K562 (cell line): ENCODE results near the gene CNPY4. TPM values are rescaled to one million over a fixed set of nuclear protein-coding genes. Genes with fewer than 3 reads are reported as not detected.

ENCODE experiments used
- FOXK2 ChIP-seq, 2 experiments: fragments of 450-650 bp; IDR thresholded peaks in 1 of 2; conservative IDR thresholded peaks in 1 of 2; 2 replicates each; pipeline ENCODE4 v1.6.1; 2016; ENCODE audit warnings: low read depth in 2 of 2, mild to moderate bottlenecking in 1 of 2
- MECOM ChIP-seq: fragments of 250-450 bp; sonication (Bioruptor Pico); IDR thresholded peaks from 2 replicates; pipeline ENCODE4 v1.8.0; 2022; ENCODE audit warnings: inconsistent platforms
- polyA plus RNA-seq, 8 experiments: library from polyadenylated mRNA; depleted of rRNA in 4 of 8; stranded (reverse) in 5 of 8; unstranded in 3 of 8; fragments of >200 nt; fragmentation: Nextera tagmentation in 2 of 8; fragmentation: Illumina TruSeq in 1 of 8; extraction: Ambion mirVana in 2 of 8; extraction: Trizol in 1 of 8; gene quantifications; 2 replicates each; pipeline versions ENCODE4 v1.2.1 to v1.2.3, GENCODE V29; 2011 to 2014; ENCODE audit warnings: inconsistent platforms in 1 of 8, missing spikeins in 1 of 8
- total RNA-seq, 7 experiments: library from RNA; depleted of rRNA in 6 of 7; stranded (reverse); fragments of >200 nt in 6 of 7; fragmentation: Illumina TruSeq in 2 of 7; extraction: Trizol in 2 of 7; gene quantifications; 2 replicates each; pipeline versions ENCODE4 v1.2.1 to v1.2.3, GENCODE V29; 2011 to 2021; ENCODE audit warnings: low replicate concordance in 1 of 7
- TF ChIP-seq, protein P1 (sequence below): fragments of 150-350 bp; conservative IDR thresholded peaks from 2 replicates; pipeline ENCODE4 v1.6.1; 2014; ENCODE audit warnings: low read length
- TF ChIP-seq, protein P2 (sequence below), 2 experiments: fragments of 150-350 bp in 1 of 2; IDR thresholded peaks; 2 replicates each; pipeline ENCODE4 v1.6.1; 2012 to 2016; ENCODE audit warnings: low read depth in 2 of 2, low read length in 2 of 2, mild to moderate bottlenecking in 1 of 2, moderate library complexity in 1 of 2
- TF ChIP-seq, protein P3 (sequence below): sonication (generic); formaldehyde crosslinking; IDR thresholded peaks from 2 replicates; pipeline ENCODE4 v1.8.1; 2023; ENCODE audit warnings: mild to moderate bottlenecking, missing genetic modification reagents

Gene CNPY4
- total and polyA plus RNA-seq, 9 of the 15 experiments (the other 6 are each of a cell fraction or from before 2014, with no cell fraction given): 1.9 to 11.2 (median 7.0) TPM

DNA sequence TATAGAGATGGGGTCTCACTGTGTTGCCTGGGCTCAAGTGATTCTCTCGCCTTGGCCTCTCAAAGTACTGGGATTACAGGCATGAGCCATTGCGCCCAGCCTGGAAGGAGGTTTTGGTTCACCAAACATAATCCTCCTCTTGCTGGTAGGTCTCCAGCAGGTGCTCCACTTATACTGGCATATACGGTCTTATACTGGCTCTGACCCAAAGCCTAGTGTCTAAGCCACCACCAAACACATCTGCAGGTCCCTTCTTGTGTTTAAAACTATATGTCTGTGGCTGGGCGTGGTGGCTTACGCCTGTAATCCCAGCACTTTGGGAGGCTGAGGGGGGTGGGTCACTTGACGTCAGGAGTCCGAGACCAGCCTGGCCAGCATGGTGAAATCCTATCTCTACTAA lies 12.7 kb downstream of the CNPY4 start (continued):
- TF ChIP-seq, protein P1, sequence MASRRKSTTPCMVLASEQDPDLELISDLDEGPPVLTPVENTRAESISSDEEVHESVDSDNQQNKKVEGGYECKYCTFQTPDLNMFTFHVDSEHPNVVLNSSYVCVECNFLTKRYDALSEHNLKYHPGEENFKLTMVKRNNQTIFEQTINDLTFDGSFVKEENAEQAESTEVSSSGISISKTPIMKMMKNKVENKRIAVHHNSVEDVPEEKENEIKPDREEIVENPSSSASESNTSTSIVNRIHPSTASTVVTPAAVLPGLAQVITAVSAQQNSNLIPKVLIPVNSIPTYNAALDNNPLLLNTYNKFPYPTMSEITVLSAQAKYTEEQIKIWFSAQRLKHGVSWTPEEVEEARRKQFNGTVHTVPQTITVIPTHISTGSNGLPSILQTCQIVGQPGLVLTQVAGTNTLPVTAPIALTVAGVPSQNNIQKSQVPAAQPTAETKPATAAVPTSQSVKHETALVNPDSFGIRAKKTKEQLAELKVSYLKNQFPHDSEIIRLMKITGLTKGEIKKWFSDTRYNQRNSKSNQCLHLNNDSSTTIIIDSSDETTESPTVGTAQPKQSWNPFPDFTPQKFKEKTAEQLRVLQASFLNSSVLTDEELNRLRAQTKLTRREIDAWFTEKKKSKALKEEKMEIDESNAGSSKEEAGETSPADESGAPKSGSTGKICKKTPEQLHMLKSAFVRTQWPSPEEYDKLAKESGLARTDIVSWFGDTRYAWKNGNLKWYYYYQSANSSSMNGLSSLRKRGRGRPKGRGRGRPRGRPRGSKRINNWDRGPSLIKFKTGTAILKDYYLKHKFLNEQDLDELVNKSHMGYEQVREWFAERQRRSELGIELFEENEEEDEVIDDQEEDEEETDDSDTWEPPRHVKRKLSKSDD: no peak
- 0 out of 2 replicates have a peak, but pooled peaks have one; percentile 7 for TF ChIP-seq MECOM (CRISPR knock-in tag)
- TF ChIP-seq FOXK2 (conservative IDR thresholded peaks at IDR 0.05 in 1 of 2, IDR thresholded peaks at IDR 0.05 in 1 of 2; ENCODE audit: low read depth in 2 of 2): no peak
- TF ChIP-seq, protein P2, sequence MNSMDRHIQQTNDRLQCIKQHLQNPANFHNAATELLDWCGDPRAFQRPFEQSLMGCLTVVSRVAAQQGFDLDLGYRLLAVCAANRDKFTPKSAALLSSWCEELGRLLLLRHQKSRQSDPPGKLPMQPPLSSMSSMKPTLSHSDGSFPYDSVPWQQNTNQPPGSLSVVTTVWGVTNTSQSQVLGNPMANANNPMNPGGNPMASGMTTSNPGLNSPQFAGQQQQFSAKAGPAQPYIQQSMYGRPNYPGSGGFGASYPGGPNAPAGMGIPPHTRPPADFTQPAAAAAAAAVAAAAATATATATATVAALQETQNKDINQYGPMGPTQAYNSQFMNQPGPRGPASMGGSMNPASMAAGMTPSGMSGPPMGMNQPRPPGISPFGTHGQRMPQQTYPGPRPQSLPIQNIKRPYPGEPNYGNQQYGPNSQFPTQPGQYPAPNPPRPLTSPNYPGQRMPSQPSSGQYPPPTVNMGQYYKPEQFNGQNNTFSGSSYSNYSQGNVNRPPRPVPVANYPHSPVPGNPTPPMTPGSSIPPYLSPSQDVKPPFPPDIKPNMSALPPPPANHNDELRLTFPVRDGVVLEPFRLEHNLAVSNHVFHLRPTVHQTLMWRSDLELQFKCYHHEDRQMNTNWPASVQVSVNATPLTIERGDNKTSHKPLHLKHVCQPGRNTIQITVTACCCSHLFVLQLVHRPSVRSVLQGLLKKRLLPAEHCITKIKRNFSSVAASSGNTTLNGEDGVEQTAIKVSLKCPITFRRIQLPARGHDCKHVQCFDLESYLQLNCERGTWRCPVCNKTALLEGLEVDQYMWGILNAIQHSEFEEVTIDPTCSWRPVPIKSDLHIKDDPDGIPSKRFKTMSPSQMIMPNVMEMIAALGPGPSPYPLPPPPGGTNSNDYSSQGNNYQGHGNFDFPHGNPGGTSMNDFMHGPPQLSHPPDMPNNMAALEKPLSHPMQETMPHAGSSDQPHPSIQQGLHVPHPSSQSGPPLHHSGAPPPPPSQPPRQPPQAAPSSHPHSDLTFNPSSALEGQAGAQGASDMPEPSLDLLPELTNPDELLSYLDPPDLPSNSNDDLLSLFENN (IDR thresholded peaks at IDR 0.05; ENCODE audit: low read depth in 2 of 2, low read length in 2 of 2): no peak
- TF ChIP-seq, protein P3, sequence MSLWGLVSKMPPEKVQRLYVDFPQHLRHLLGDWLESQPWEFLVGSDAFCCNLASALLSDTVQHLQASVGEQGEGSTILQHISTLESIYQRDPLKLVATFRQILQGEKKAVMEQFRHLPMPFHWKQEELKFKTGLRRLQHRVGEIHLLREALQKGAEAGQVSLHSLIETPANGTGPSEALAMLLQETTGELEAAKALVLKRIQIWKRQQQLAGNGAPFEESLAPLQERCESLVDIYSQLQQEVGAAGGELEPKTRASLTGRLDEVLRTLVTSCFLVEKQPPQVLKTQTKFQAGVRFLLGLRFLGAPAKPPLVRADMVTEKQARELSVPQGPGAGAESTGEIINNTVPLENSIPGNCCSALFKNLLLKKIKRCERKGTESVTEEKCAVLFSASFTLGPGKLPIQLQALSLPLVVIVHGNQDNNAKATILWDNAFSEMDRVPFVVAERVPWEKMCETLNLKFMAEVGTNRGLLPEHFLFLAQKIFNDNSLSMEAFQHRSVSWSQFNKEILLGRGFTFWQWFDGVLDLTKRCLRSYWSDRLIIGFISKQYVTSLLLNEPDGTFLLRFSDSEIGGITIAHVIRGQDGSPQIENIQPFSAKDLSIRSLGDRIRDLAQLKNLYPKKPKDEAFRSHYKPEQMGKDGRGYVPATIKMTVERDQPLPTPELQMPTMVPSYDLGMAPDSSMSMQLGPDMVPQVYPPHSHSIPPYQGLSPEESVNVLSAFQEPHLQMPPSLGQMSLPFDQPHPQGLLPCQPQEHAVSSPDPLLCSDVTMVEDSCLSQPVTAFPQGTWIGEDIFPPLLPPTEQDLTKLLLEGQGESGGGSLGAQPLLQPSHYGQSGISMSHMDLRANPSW: no peak
